K562 (cell line): Measurements from ENCODE around the gene CCDC194. TPM values are rescaled to one million over a fixed set of nuclear protein-coding genes. Genes with fewer than 3 reads are reported as not detected.

ENCODE experiments used
- BCLAF1 ChIP-seq, 2 experiments: fragments of 450-650 bp in 1 of 2; IDR thresholded peaks; 2 replicates each; pipeline ENCODE4 v1.6.1; 2011 to 2017; ENCODE audit warnings: low read depth in 2 of 2, antibody characterized with exemption in 1 of 2, borderline replicate concordance in 1 of 2, low read length in 1 of 2, mild to moderate bottlenecking in 1 of 2, mixed read lengths in 1 of 2; ENCODE audit not compliant: control insufficient read depth in 1 of 2
- C11orf30 ChIP-seq: fragments of 450-650 bp; IDR thresholded peaks from 2 replicates; pipeline ENCODE4 v1.6.1; 2016; ENCODE audit warnings: low read depth, mild to moderate bottlenecking
- CBX2 ChIP-seq: fragments of 200-600 bp; sonication (generic); IDR thresholded peaks from one replicate; pipeline ENCODE4 v1.6.1; 2012; ENCODE audit warnings: mild to moderate bottlenecking, low read length, inconsistent platforms; ENCODE audit not compliant: insufficient read depth, poor library complexity, severe bottlenecking
- CHCHD3 ChIP-seq: fragments of 250-450 bp; sonication (Bioruptor Pico); IDR thresholded peaks from 2 replicates; pipeline ENCODE4 v2.1.2; 2022; ENCODE audit warnings: mild to moderate bottlenecking
- CSDE1 ChIP-seq, 2 experiments: fragments of 450-650 bp; IDR thresholded peaks; 2 replicates each; pipeline ENCODE4 v1.6.1; 2016; ENCODE audit warnings: mild to moderate bottlenecking in 1 of 2
- CTCF ChIP-seq, 3 experiments: IDR thresholded peaks in 2 of 3; conservative IDR thresholded peaks in 1 of 3; 2 replicates each; pipeline ENCODE4 v1.5.1; 2011 to 2012; ENCODE audit warnings: low read length in 3 of 3, mild to moderate bottlenecking in 3 of 3, control low read depth in 2 of 3, improper control_type of control experiment in 1 of 3, inconsistent platforms in 1 of 3, low read depth in 1 of 3, mixed read lengths in 1 of 3, moderate library complexity in 1 of 3; ENCODE audit not compliant: insufficient read depth in 2 of 3
- DIDO1 ChIP-seq: fragments of 450-650 bp; IDR thresholded peaks from 2 replicates; pipeline ENCODE4 v1.6.1; 2016; ENCODE audit warnings: low read depth, missing biosample characterization, missing genetic modification characterization
- MIER1 ChIP-seq: fragments of 450-650 bp; IDR thresholded peaks from 2 replicates; pipeline ENCODE4 v1.6.1; 2016; ENCODE audit warnings: antibody characterized with exemption, mild to moderate bottlenecking, low read depth
- NFATC3 ChIP-seq: fragments of 450-650 bp; IDR thresholded peaks from 2 replicates; pipeline ENCODE4 v1.6.1; 2017; ENCODE audit warnings: mild to moderate bottlenecking
- NFRKB ChIP-seq: fragments of 450-650 bp; IDR thresholded peaks from 2 replicates; pipeline ENCODE4 v1.6.1; 2016; ENCODE audit warnings: low read depth
- RHOXF2B ChIP-seq: fragments of 250-450 bp; sonication (Bioruptor Pico); conservative IDR thresholded peaks from 2 replicates; pipeline ENCODE4 v1.5.1; 2021
- RNF219 ChIP-seq: fragments of 250-450 bp; sonication (Bioruptor Pico); IDR thresholded peaks from 2 replicates; pipeline ENCODE4 v1.5.0; 2022; ENCODE audit warnings: mild to moderate bottlenecking
- SMARCC2 ChIP-seq: fragments of 450-650 bp; IDR thresholded peaks from 2 replicates; pipeline ENCODE4 v1.6.1; 2017; ENCODE audit warnings: antibody characterized with exemption, moderate library complexity, mild to moderate bottlenecking, low read depth
- TAL1 ChIP-seq: fragments of 450-650 bp; IDR thresholded peaks from 2 replicates; pipeline ENCODE4 v1.6.1; 2016; ENCODE audit warnings: mild to moderate bottlenecking
- TRIM28 ChIP-seq: fragments of 450-650 bp; IDR thresholded peaks from 2 replicates; pipeline ENCODE4 v1.6.1; 2017
- ZBTB34 ChIP-seq: fragments of 250-450 bp; sonication (Bioruptor Pico); IDR thresholded peaks from 2 replicates; pipeline ENCODE4 v1.8.0; 2021; ENCODE audit warnings: mild to moderate bottlenecking, moderate library complexity
- ZNF12 ChIP-seq: sonication (generic); formaldehyde crosslinking; IDR thresholded peaks from 2 replicates; pipeline ENCODE4 v1.4.0; 2020; ENCODE audit warnings: mild to moderate bottlenecking, missing genetic modification reagents
- ZNF551 ChIP-seq: fragments of 250-450 bp; sonication (Bioruptor Pico); IDR thresholded peaks from 2 replicates; pipeline ENCODE4 v1.5.0; 2021; ENCODE audit warnings: mild to moderate bottlenecking, moderate library complexity
- polyA plus RNA-seq, 8 experiments: library from polyadenylated mRNA; depleted of rRNA in 4 of 8; stranded (reverse) in 5 of 8; unstranded in 3 of 8; fragments of >200 nt; fragmentation: Nextera tagmentation in 2 of 8; fragmentation: Illumina TruSeq in 1 of 8; extraction: Ambion mirVana in 2 of 8; extraction: Trizol in 1 of 8; gene quantifications; 2 replicates each; pipeline versions ENCODE4 v1.2.1 to v1.2.3, GENCODE V29; 2011 to 2014; ENCODE audit warnings: inconsistent platforms in 1 of 8, missing spikeins in 1 of 8
- total RNA-seq, 7 experiments: library from RNA; depleted of rRNA in 6 of 7; stranded (reverse); fragments of >200 nt in 6 of 7; fragmentation: Illumina TruSeq in 2 of 7; extraction: Trizol in 2 of 7; gene quantifications; 2 replicates each; pipeline versions ENCODE4 v1.2.1 to v1.2.3, GENCODE V29; 2011 to 2021; ENCODE audit warnings: low replicate concordance in 1 of 7

CCDC194 gene
- total and polyA plus RNA-seq, 9 of the 15 experiments (the other 6 are each of a cell fraction or from before 2014, with no cell fraction given): 0.13 to 1.3 (median 0.39) TPM; not detected in 3

GRCh38 chr19:17419621-17420474 lies 25.9 kb upstream of the CCDC194 start, which contains the start of gene MVB12A (continued):
- TF ChIP-seq BCLAF1 (IDR thresholded peaks at IDR 0.05; ENCODE audit: borderline replicate concordance in 1 of 2, control insufficient read depth in 1 of 2, low read depth in 2 of 2, low read length in 1 of 2) (0 out of 4 replicates have a peak, but pooled peaks of 1 of the 2 experiments have one; percentile 81), ZNF12 (CRISPR knock-in tag) (no peak), RNF219 (CRISPR knock-in tag) (no peak), TAL1 (no peak), MIER1 (no peak), CSDE1 (IDR thresholded peaks at IDR 0.05) (no peak), NFRKB (no peak), SMARCC2 (no peak), DIDO1 (no peak), CTCF (IDR thresholded peaks at IDR 0.05 in 2 of 3, conservative IDR thresholded peaks at IDR 0.05 in 1 of 3; ENCODE audit: insufficient read depth in 2 of 3, low read depth in 1 of 3, low read length in 3 of 3) (0 out of 6 replicates have a peak, but pooled peaks of 1 of the 3 experiments have one; percentile 0), ZNF551 (CRISPR knock-in tag) (no peak), CHCHD3 (no peak), RHOXF2B (CRISPR knock-in tag) (no peak), TRIM28 (peak; percentile 50; the same call in 1 of the 2 replicates), CBX2 (no peak), ZBTB34 (no peak), C11orf30 (peak; percentile 72), NFATC3 (no peak)
